Stimulated activated effector memory CD8-positive, alpha-beta T cell treated with anti-CD3 and anti-CD28 coated beads, Interleukin-12 subunit alpha, Interleukin-12 subunit beta, amount 100 ng/mL, for 72 hours (primary cell): Measurements from ENCODE around the gene LTK.

Experiments used
- ATAC-seq: fragments of 150-1000 bp; cut with Tn5 transposase; 2 replicates; pipeline ENCODE4 v1.10.0; 2021
- DNase-seq, 2 donors: peaks; one replicate each; pipeline ENCODE4 v3.0.0; 2021 to 2022; ENCODE audit warnings: low spot score in 2 of 2
- H3K27ac Mint-ChIP-seq: one replicate; pipeline ENCODE4 v1.8.0; 2022; ENCODE audit warnings: mild to moderate bottlenecking, mixed read lengths
- H3K36me3 Mint-ChIP-seq: one replicate; pipeline ENCODE4 v1.8.0; 2022; ENCODE audit warnings: mild to moderate bottlenecking, mixed read lengths
- H3K4me1 Mint-ChIP-seq: one replicate; pipeline ENCODE4 v1.8.0; 2022; ENCODE audit warnings: mixed read lengths
- H3K4me3 Mint-ChIP-seq: one replicate; pipeline ENCODE4 v1.8.0; 2022; ENCODE audit warnings: mild to moderate bottlenecking, mixed read lengths
- H3K9me3 Mint-ChIP-seq: one replicate; pipeline ENCODE4 v1.8.0; 2022; ENCODE audit warnings: mixed read lengths

Gene LTK

GRCh38 chr15:41510728-41511127 lies 2.9 kb downstream of the LTK start:
- Mint-ChIP-seq H3K36me3 (no peaks in the 10 kb centered on the region), H3K9me3 (no peaks in the 10 kb centered on the region), H3K4me3 (no peak overlapping the region), H3K4me1 (peaks cover 28% of the 10 kb centered on the region), H3K27ac (no peak overlapping the region)
- DNase-seq, result no peak
- no peak for ATAC-seq

- H3K36me3 Mint-ChIP-seq, result peaks cover 7% of the 10 kb centered on the region
- ATAC-seq, result no peak
- no peak overlapping the region for H3K4me3 Mint-ChIP-seq
- DNase-seq, result no peak
- H3K4me1 Mint-ChIP-seq, result peaks cover 11% of the 10 kb centered on the region
- no peaks in the 10 kb centered on the region for H3K9me3 Mint-ChIP-seq
- H3K27ac Mint-ChIP-seq, result no peak overlapping the region
These were observed 5.8 kb downstream of the LTK start for GRCh38 chr15:41507820-41508290.

- no peaks in the 10 kb centered on the region for H3K9me3 Mint-ChIP-seq
- H3K4me1 Mint-ChIP-seq, result peaks cover 12% of the 10 kb centered on the region
- H3K36me3 Mint-ChIP-seq, result peaks cover 7% of the 10 kb centered on the region
- DNase-seq (no peak), ATAC-seq (no peak)
- H3K4me3 Mint-ChIP-seq, result no peak overlapping the region
- H3K27ac Mint-ChIP-seq, result no peak overlapping the region
These were observed 6.8 kb downstream of the LTK start for GRCh38 chr15:41506796-41507341.

DNA sequence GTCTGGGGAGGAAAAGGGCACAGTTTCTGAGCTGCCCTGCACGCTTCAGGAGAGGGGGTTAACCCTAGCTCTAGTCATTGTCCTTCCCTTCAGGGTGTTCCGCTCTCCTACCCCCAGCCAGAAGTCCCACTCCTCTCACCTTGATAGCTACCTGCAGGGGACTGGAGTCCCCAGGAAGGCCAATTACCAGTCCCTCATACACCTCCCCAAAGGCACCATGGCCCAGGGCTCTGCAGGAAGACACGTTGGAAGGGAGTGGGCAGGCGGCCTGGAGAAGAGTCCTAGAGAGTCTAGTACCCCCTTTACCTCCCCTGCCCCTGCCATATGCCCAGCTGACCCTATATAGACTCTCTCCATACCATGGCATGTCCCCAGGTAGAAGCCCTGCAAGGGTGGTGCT lies 7.9 kb downstream of the LTK start:
- Mint-ChIP-seq H3K9me3 (no peaks in the 10 kb centered on the region), H3K4me3 (no peak overlapping the region), H3K36me3 (peaks cover 7% of the 10 kb centered on the region), H3K4me1 (peaks cover 21% of the 10 kb centered on the region), H3K27ac (no peak overlapping the region)
- DNase-seq (no peak), ATAC-seq (no peak)

GRCh38 chr15:41504751-41505492 lies 8.7 kb downstream of the LTK start:
- DNase-seq, result no peak
- H3K4me1 Mint-ChIP-seq, result peaks cover 21% of the 10 kb centered on the region
- H3K9me3 Mint-ChIP-seq, result no peaks in the 10 kb centered on the region
- no peak overlapping the region for H3K27ac Mint-ChIP-seq
- H3K4me3 Mint-ChIP-seq, result no peak overlapping the region
- H3K36me3 Mint-ChIP-seq, result peaks cover 7% of the 10 kb centered on the region
- no peak for ATAC-seq

DNA sequence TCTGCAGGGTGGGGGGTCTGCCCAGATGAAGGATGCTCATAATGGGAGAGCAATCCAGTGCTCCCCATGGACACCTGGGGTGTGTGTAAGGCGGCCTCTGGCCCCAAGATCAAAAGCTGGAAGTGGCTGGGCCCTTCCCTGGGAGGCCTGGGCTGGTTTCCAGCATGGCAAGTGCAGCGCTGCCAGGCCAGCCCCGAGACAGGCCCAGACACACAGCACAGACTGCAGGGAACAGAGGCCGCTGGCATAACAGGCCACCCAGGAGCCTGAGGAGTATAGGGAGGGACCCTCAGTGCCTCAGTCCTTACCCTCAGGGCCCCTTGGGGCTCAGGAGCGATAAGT lies 10.0 kb downstream of the LTK start:
- DNase-seq, result no peak
- Mint-ChIP-seq H3K4me3 (peak overlapping the region; percentile 63), H3K9me3 (no peaks in the 10 kb centered on the region), H3K36me3 (peaks cover 7% of the 10 kb centered on the region), H3K4me1 (peaks cover 21% of the 10 kb centered on the region), H3K27ac (no peak overlapping the region)
- no peak for ATAC-seq

- Mint-ChIP-seq H3K4me1 (peaks cover 21% of the 10 kb centered on the region), H3K27ac (no peak overlapping the region), H3K9me3 (no peaks in the 10 kb centered on the region), H3K4me3 (peak overlapping the region; percentile 63), H3K36me3 (peaks cover 7% of the 10 kb centered on the region)
- peak; percentile 14 for ATAC-seq
- DNase-seq, result no peak
These were observed 10.6 kb downstream of the LTK start for GRCh38 chr15:41502795-41503668.

DNA sequence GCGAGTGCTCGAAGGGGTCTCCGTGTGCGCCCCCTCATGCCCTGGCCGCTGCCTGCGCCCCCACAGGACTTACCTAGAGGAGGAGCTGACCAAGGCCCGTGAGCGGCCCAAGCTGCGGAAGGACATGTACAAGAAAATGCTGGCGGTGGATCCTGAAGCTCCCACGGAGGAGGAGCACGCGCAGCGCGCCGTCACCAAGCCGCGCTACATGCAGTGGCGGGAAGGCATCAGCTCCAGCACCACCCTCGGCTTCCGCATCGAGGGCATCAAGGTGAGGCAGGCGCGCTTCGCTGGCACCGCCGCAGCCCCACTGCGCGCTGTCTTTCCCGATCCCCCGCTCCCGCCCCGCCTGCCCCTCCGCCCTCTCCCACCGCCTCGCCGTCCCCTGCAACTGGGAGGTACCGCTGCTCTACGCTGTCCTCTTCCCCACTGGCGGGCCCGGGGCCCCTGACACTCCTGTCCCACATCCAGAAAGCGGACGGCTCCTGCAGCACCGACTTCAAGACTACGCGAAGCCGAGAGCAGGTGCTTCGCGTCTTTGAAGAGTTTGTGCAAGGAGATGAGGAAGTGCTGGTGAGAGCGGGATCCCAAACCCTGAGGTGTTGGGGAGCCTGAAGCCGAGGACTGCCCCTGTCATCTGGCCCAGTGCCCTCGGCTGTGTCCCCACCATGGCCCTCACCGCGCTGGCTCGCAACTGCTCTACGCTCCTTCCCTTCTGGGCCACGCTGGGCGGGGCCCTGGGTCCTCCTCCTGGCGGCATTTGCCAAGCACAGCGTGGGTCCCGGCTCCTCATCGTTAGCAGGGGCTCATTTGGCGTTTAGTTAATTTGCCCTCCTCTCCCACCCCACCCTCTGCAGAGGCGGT lies 11.5 kb downstream of the LTK start:
- H3K4me3 Mint-ChIP-seq, result peak overlapping the region; percentile 63
- H3K27ac Mint-ChIP-seq, result no peak overlapping the region
- H3K9me3 Mint-ChIP-seq, result no peaks in the 10 kb centered on the region
- peak; percentile 61 for ATAC-seq
- peaks cover 7% of the 10 kb centered on the region for H3K36me3 Mint-ChIP-seq
- no peak for DNase-seq
- H3K4me1 Mint-ChIP-seq, result peaks cover 21% of the 10 kb centered on the region

GRCh38 chr15:41501191-41501917 lies 12.3 kb downstream of the LTK start:
- Mint-ChIP-seq H3K36me3 (peaks cover 7% of the 10 kb centered on the region), H3K4me3 (peak overlapping the region; percentile 63), H3K4me1 (peaks cover 21% of the 10 kb centered on the region), H3K27ac (no peak overlapping the region), H3K9me3 (no peaks in the 10 kb centered on the region)
- ATAC-seq, result peak; percentile 71
- no peak for DNase-seq

DNA sequence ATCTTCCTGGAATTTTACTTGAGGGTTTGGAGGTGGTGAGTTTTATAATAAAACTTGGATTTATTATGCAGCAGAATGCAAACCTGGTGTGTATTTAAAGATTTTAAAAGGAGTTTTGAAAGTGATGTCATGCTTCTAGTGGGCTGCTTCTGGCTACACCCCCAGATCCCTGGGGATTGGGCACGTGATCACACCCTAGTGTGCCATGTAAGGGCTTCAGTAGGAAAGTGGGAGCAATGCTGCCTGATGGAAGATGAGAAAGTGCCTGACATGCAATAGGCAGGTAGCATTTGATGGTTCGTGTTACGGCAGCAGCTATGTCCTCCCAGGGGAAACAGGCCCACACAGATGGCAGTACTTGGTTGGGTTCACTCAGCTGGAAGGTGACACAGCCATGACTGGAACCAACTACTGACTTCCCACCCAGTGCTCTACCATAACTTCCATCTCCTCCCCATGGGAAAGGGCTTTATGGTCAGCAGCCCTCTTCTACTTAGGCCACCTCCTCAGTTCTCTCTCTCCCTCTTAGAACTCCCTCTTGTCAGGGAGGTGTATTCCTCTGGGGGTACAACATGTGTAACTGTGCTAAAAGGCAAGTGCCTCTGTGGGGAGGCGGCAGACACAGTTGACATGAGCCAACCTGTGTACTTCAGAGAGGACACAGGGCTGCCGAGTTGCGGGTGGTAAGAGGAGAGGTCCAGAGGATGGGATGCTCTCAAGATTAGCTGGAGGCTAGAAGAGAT lies 14.3 kb downstream of the LTK start:
- Mint-ChIP-seq H3K4me3 (no peak overlapping the region), H3K4me1 (peaks cover 21% of the 10 kb centered on the region), H3K9me3 (no peaks in the 10 kb centered on the region), H3K36me3 (peaks cover 7% of the 10 kb centered on the region), H3K27ac (no peak overlapping the region)
- DNase-seq (no peak), ATAC-seq (no peak)

DNA sequence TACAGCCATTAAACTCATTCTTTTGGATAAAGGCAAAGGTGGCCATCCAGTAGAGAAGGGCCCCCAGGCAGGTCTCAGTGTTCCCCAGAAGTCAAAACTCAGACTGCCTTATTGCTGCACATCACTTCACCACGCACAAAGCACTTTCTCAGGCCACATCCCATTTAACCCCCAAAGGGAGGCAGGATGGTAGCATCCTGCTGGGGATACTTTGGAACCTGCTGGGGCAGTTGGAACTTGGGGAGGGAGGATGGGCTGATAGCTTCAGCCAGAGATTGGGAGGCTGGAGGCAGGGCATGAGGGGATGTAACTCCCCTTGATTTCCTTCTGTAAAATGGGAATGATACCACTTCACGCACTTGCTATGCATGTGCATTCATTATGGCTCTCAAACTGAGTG lies 15.0 kb downstream of the LTK start:
- H3K36me3 Mint-ChIP-seq, result peaks cover 7% of the 10 kb centered on the region
- DNase-seq (no peak), ATAC-seq (no peak)
- H3K4me3 Mint-ChIP-seq, result no peak overlapping the region
- no peaks in the 10 kb centered on the region for H3K9me3 Mint-ChIP-seq
- peaks cover 21% of the 10 kb centered on the region for H3K4me1 Mint-ChIP-seq
- no peak overlapping the region for H3K27ac Mint-ChIP-seq

GRCh38 chr15:41495736-41496599 lies 17.7 kb downstream of the LTK start:
- peaks cover 8% of the 10 kb centered on the region for H3K36me3 Mint-ChIP-seq
- peaks cover 23% of the 10 kb centered on the region for H3K4me1 Mint-ChIP-seq
- no peak for ATAC-seq
- DNase-seq, result no peak
- H3K9me3 Mint-ChIP-seq, result no peaks in the 10 kb centered on the region
- H3K27ac Mint-ChIP-seq, result no peak overlapping the region
- peak overlapping the region; percentile 75 for H3K4me3 Mint-ChIP-seq
